NT2/D1 (cell line): ENCODE measurements around the gene P3H3.
"Not testable (repeated sequence)": the region's sequence is repeated elsewhere in the genome, so short reads cannot be mapped to it uniquely, and the experiment has no call there.

ENCODE experiments used
- DNase-seq: peaks from one replicate; pipeline ENCODE4 v3.0.0-alpha.2; 2011; ENCODE audit warnings: low read depth, low spot score
- H3K27me3 ChIP-seq: 2 replicates; pipeline ENCODE4 v1.6.0; 2011; ENCODE audit warnings: mild to moderate bottlenecking; ENCODE audit not compliant: insufficient read length, insufficient read depth
- H3K36me3 ChIP-seq: 2 replicates; pipeline ENCODE4 v1.6.1; 2011; ENCODE audit warnings: mild to moderate bottlenecking, low read length, mixed read lengths; ENCODE audit not compliant: insufficient read depth, insufficient read length
- H3K4me1 ChIP-seq: 2 replicates; pipeline ENCODE4 v1.5.1; 2011; ENCODE audit not compliant: insufficient read depth, insufficient read length
- H3K4me3 ChIP-seq: 2 replicates; pipeline ENCODE4 v1.5.1; 2011; ENCODE audit warnings: low read depth; ENCODE audit not compliant: insufficient read length
- H3K9ac ChIP-seq: 2 replicates; pipeline ENCODE4 v1.6.0; 2011; ENCODE audit warnings: low read depth; ENCODE audit not compliant: insufficient read length
- H3K9me3 ChIP-seq: 2 replicates; pipeline ENCODE4 v1.5.1; 2011; ENCODE audit warnings: mild to moderate bottlenecking, low read length; ENCODE audit not compliant: insufficient read depth
- SUZ12 ChIP-seq: IDR thresholded peaks from 2 replicates; pipeline ENCODE4 v1.6.1; 2011; ENCODE audit not compliant: insufficient read length, insufficient read depth; ENCODE audit errors: extremely low read depth
- YY1 ChIP-seq: IDR thresholded peaks from 2 replicates; pipeline ENCODE4 v1.6.1; 2011; ENCODE audit not compliant: insufficient read length, insufficient read depth
- ZNF274 ChIP-seq: IDR thresholded peaks from 2 replicates; pipeline ENCODE4 v1.6.1; 2011; ENCODE audit warnings: mild to moderate bottlenecking, low read depth, low read length

Gene P3H3

DNA sequence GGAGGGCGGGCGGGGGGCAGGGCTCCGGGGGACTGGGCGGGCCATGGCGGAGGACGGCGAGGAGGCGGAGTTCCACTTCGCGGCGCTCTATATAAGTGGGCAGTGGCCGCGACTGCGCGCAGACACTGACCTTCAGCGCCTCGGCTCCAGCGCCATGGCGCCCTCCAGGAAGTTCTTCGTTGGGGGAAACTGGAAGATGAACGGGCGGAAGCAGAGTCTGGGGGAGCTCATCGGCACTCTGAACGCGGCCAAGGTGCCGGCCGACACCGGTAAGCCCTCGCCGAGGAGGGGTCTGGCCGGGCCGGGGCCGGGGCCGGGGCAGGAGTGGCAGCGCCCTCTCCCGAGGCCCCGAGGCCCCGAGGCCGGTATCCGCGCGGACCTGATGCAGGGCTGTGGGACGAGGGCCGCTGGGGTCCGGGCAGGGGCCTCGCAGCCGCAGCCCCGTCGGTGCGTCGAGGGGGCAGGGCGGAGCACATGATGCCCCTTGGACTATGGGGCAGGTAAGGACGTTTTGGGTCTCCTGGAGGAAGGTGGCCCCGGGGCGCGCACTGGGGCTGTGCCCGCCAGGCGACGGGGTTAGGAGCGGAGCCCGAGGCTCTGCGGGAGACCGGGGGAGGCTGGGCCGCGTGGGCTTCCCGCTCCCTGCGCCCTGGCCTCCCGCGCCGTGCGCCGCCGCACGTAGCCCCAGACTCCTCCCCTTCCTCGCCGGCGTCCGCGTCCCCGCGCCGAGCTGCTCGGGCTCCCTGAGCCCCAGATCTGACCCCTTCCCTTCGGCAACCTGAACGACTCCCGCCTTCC, 39.4 kb downstream of the P3H3 start, which contains the start of gene TPI1:
Gene TPI1, plus strand, starts transcription at position 119 of the 798 bp plus-strand sequence. Its CDS starts 36 bp downstream, at position 155.
- peak within 1 kb of the TSS; percentile 97 for H3K9ac ChIP-seq
- peak within 1 kb of the TSS; percentile 97 for H3K4me3 ChIP-seq
- H3K27me3 ChIP-seq = no peaks in the 10 kb centered on the region
- TF ChIP-seq ZNF274 (no peak), SUZ12 (no peak), YY1 (peak; percentile 37)
- H3K9me3 ChIP-seq = no peaks in the 10 kb centered on the region
- H3K36me3 ChIP-seq = peaks cover 83% of the 10 kb centered on the region
- H3K4me1 ChIP-seq = peaks cover 38% of the 10 kb centered on the region
- DNase-seq = peak; percentile 81

DNA sequence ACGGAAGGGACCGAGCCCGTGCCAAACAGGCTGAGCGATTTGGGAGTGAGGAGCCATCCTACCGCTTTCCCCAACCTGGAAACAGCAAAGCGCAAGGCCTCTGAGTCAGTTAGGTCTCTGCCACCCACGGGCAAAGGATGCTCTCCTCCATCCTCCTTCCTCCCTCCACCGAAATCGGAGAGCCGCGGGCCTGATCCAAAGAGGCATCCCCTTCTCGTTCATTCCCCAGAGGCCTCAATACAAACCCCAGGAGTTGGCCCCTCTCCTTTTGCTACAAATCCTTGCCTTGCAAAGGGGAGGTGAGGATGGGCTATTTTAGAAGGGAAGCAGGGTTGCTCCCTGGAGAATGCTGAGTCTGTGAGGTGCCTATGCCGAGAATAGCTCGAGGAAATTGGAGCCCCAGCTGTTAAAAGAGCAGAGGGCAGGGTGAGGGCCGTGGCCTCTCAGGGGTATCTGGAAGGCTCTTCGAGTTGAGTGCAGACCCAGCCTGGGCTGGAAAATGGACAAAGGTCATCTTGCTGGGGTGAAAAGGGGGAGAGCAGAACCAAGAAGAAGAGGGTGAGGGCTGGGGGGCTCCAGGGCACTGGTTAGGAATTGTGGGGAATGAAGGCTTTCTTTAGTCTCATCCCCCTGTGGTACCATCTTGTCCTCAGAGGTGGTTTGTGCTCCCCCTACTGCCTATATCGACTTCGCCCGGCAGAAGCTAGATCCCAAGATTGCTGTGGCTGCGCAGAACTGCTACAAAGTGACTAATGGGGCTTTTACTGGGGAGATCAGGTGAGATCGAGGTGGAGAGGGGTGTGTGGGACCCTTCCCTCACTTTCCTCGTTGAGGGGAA, 40.2 kb downstream of the P3H3 start:
- H3K9me3 ChIP-seq = no peaks in the 10 kb centered on the region
- H3K36me3 ChIP-seq = peaks cover 74% of the 10 kb centered on the region
- H3K4me1 ChIP-seq = peaks cover 38% of the 10 kb centered on the region
- peak overlapping the region; percentile 97 for H3K9ac ChIP-seq
- no peak for DNase-seq
- peak overlapping the region; percentile 97 for H3K4me3 ChIP-seq
- H3K27me3 ChIP-seq = no peaks in the 10 kb centered on the region
- no peak for TF ChIP-seq ZNF274
- no peak for TF ChIP-seq YY1
- no peak for TF ChIP-seq SUZ12

DNA sequence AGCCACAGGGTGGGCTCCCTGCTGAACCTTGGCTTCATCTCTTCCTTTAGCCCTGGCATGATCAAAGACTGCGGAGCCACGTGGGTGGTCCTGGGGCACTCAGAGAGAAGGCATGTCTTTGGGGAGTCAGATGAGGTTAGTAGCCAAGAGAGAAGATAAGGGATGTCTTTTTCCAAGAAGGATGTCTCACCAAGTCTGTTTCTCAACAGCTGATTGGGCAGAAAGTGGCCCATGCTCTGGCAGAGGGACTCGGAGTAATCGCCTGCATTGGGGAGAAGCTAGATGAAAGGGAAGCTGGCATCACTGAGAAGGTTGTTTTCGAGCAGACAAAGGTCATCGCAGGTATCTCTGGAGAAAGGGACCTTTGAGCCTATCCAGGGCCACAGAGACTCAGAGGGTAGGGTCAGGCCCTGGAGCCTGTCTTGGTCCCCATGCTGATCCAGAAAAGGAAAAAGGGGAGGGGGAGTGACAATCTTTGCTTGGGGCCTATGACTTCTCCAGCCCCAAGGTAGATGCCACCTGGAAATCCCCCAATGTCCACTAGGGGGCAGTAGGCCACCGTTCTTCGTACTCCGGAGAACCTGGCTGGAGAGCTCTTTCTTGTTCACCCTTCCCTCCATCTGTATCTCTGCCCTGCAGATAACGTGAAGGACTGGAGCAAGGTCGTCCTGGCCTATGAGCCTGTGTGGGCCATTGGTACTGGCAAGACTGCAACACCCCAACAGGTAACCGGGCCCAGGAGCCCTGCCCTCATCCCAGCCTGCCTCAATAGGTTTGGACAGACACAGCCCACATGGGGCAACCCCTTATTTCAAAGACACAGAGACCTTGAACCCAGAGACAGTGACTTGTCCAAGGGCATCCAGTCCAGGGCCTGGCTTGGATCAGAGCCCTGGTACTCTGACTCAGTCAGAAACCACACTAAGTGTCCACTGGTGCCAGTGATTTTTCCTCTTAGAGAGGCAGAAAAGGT, 41.1 kb downstream of the P3H3 start:
- peak; percentile 99 for DNase-seq
- H3K4me1 ChIP-seq = peaks cover 38% of the 10 kb centered on the region
- H3K36me3 ChIP-seq = peaks cover 65% of the 10 kb centered on the region
- peak overlapping the region; percentile 97 for H3K4me3 ChIP-seq
- H3K9me3 ChIP-seq = no peaks in the 10 kb centered on the region
- no peak for TF ChIP-seq YY1
- H3K27me3 ChIP-seq = no peaks in the 10 kb centered on the region
- peak overlapping the region; percentile 97 for H3K9ac ChIP-seq

DNA sequence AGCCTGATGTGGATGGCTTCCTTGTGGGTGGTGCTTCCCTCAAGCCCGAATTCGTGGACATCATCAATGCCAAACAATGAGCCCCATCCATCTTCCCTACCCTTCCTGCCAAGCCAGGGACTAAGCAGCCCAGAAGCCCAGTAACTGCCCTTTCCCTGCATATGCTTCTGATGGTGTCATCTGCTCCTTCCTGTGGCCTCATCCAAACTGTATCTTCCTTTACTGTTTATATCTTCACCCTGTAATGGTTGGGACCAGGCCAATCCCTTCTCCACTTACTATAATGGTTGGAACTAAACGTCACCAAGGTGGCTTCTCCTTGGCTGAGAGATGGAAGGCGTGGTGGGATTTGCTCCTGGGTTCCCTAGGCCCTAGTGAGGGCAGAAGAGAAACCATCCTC, 42.1 kb downstream of the P3H3 start:
- DNase-seq, H3K27me3 ChIP-seq, H3K9me3 ChIP-seq, H3K4me3 ChIP-seq: not testable (repeated sequence)
- peak overlapping the region; percentile 99 for H3K9ac ChIP-seq
- peaks cover 56% of the 10 kb centered on the region for H3K36me3 ChIP-seq
- H3K4me1 ChIP-seq = peaks cover 41% of the 10 kb centered on the region

DNA sequence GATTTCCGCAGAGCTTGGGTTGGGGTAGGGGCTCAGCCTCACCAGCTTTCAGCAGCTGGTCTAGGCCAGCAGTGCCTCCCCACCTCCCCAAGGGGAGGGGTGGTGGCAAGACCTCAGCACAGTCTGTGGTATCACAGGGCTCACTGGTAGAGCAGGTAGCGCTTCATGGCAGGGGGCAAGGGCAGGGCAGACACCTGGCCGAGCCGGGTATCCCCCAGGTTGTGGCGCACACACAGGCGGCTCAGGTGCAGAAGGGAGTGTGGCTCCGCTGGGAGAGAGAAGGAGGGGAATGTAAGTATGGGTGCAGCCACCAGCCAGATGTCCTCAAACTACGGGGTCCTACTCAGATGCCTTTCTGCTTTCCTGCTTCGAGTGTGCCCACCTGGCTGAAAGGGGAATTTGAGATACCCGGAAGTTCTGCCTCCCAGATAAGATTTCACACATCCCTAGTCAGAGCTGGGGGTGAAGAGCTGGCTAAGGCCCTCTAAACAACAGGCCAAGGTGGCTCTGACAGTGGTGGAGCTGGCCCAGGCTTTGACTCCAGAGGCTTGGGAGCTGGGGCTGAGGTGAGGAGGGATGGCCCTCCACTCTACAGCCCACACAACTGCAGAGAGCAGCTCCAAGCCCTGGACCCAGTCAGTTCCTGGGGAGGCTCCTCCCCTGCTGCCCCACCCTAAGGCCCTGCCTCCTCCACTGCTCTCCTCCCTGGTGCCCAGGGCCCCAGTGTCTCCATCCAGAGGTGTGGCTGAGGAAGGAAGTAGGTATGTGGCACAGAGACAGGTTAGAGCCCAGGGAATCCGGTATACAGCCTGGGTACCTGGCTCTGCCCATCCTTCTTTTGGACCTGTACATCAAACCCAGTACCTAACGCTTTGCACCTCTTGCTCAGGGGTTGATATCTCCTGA, 43.1 kb downstream of the P3H3 start:
- Histone ChIP-seq H3K9ac (peak overlapping the region; percentile 99), H3K36me3 (peaks cover 54% of the 10 kb centered on the region), H3K4me1 (peaks cover 33% of the 10 kb centered on the region), H3K27me3 (no peaks in the 10 kb centered on the region), H3K4me3 (peak overlapping the region; percentile 98), H3K9me3 (no peaks in the 10 kb centered on the region)
- no peak for DNase-seq
- TF ChIP-seq SUZ12 (no peak), ZNF274 (no peak), YY1 (no peak)

- peaks cover 56% of the 10 kb centered on the region for H3K36me3 ChIP-seq
These were observed 44.2 kb downstream of the P3H3 start for GRCh38 chr12:6872073-6873048.

More at GRCh38 chr12:6872073-6873048, 44.2 kb downstream of the P3H3 start:
- H3K9ac ChIP-seq = peak overlapping the region; percentile 99
- peak; percentile 95 for DNase-seq
- TF ChIP-seq SUZ12 (no peak), YY1 (no peak), ZNF274 (no peak)
- peaks cover 28% of the 10 kb centered on the region for H3K4me1 ChIP-seq
- H3K9me3 ChIP-seq = no peaks in the 10 kb centered on the region
- no peaks in the 10 kb centered on the region for H3K27me3 ChIP-seq
- peak overlapping the region; percentile 98 for H3K4me3 ChIP-seq
